GM12865 (cell line): ENCODE results near the gene NCK2.

Experiments
- DNase-seq: peaks from one replicate; pipeline ENCODE4 v3.0.0; 2010; ENCODE audit warnings: low read depth
- H3K4me3 ChIP-seq: 2 replicates; pipeline ENCODE4 v1.5.1; 2011; ENCODE audit warnings: mild to moderate bottlenecking, low read depth, low read length, control low read depth
- TF ChIP-seq, protein P1 (sequence below): IDR thresholded peaks from 2 replicates; pipeline ENCODE4 v1.5.1; 2011; ENCODE audit warnings: low read length, control low read depth, low read depth, inconsistent platforms; ENCODE audit not compliant: insufficient read depth; ENCODE audit errors: missing control alignments

NCK2 gene

DNA sequence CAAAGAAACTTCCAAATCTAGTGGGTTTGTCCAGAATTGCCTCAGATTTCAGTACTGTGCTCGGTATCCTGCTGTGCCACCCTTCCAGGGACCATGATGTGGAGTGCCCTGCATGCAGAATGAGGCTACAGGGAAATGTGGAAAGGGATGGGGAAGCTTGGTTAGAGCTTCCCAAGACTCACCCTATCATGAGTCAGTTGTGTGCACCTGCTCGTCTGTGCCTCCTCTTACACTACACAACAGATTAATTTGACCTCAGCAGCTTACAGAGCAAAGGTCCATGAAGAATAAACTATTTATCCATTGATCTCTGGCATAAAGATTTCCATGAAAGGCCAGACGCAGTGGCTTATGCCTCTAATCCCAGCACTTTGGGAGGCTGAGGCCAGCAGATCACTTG, 21.3 kb upstream of the NCK2 start:
- TF ChIP-seq, protein P1, sequence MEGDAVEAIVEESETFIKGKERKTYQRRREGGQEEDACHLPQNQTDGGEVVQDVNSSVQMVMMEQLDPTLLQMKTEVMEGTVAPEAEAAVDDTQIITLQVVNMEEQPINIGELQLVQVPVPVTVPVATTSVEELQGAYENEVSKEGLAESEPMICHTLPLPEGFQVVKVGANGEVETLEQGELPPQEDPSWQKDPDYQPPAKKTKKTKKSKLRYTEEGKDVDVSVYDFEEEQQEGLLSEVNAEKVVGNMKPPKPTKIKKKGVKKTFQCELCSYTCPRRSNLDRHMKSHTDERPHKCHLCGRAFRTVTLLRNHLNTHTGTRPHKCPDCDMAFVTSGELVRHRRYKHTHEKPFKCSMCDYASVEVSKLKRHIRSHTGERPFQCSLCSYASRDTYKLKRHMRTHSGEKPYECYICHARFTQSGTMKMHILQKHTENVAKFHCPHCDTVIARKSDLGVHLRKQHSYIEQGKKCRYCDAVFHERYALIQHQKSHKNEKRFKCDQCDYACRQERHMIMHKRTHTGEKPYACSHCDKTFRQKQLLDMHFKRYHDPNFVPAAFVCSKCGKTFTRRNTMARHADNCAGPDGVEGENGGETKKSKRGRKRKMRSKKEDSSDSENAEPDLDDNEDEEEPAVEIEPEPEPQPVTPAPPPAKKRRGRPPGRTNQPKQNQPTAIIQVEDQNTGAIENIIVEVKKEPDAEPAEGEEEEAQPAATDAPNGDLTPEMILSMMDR: no peak
- no peak for DNase-seq
- H3K4me3 ChIP-seq: no peak overlapping the region

DNA sequence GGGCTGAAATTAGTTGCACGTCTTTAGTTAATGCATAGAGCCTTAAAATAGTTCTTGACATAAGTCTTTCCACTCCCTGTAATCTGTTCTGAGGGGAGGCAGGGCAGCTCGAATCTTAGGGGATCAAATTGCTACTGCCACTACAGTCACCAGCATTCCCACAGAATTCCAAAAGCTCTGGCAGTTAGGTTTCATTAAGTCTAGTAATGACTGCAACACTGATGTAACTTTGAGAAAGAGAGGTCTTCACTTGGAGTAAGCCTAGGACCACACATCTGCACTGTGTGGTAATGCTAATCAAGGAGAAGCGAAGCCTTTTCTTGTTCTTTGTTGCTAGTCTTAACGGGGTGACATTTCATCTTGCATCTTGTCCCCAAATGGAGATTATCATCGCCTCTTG, 19.3 kb upstream of the NCK2 start:
- TF ChIP-seq, protein P1: no peak
- no peak overlapping the region for H3K4me3 ChIP-seq
- DNase-seq: no peak

DNA sequence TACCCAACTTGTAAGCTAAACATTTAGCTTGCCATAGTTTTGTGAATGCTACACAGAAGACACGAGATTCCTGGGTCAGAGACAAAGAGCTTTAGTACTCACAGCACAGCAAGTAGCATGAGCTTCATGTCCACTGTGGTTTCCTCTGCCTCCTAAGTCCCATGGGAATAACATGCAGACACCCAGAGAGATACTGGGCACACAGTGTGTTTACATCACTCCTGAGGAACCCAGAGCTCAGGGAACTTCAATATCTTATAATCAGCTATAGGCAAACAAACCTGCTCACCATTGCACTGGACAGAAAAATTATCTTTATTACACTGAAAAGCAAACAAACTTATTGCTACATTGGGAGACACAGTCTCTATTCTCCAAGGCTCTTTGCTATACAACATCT, 14.5 kb upstream of the NCK2 start:
- no peak for DNase-seq
- TF ChIP-seq, protein P1: no peak
- no peak overlapping the region for H3K4me3 ChIP-seq

DNA sequence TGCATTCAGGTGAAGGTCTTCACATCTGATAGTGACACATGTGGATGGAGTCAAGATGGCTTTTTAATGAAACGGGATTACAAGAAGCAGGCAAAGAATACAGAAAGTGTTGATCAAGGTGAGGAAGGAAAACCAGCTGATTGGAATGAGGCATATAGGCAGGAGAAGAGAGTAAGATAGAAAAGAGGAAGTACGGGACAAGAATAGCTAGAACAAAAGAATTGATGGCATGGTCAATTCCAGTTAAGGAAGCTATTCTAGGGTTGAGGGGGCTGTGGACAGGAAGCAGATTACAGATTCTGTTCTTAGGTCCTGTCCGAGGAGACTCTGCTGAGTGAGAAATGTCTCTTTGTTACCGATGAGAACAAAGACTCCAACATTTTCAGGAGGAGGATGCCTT, 13.2 kb upstream of the NCK2 start:
- DNase-seq: no peak
- TF ChIP-seq, protein P1: no peak
- H3K4me3 ChIP-seq: no peak overlapping the region

DNA sequence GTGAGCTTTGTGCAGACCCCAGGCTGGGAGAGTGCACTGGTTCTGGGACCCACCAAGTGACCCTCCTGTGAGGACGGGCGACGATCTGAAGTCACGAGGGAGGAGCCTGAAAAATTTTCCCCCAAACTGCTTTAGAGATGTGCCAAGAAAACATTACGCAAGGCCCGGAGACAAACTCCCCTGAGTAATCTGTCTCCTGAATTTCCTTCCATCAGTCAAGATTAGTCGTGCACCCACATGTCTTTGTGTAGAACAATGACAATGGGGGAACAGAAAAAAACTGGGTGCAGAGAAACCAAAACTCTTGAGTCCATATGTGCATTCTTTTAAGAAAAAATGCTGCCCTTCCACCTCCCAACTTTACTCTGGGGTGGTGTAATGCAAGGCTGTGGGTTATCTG, 12.6 kb upstream of the NCK2 start:
- TF ChIP-seq, protein P1: no peak
- no peak overlapping the region for H3K4me3 ChIP-seq
- DNase-seq: no peak

DNA sequence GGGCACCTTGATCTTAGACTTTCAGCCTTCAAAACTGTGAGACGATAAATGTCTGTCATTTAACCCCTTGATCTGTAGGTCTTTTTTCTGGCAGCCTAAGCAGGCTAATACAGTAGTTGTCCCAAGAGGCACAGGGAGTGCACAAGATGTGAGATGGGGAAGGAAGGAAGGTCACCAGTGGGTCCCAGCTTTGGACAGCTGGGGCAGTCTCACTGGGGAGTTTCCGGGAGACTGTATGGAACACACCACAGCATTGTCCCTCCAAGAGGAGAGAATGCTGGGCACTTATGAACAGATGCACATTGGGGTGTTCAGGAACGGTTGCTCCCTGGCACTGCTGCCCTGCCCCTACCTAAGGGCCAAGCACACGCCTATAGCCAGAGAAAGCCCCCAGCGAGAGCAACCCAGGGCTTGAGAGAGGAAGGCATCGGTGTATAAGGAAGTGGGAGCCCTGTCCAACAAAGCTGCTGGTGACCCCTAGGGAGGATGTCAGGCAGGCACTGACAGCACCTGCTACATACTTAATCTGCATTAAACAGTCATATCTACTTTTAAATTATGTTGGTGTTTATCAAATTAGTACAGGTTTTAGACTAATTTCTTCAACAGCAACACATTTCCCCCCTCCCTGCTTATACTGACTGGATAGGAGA, 11.6 kb upstream of the NCK2 start:
- H3K4me3 ChIP-seq: no peak overlapping the region
- no peak for DNase-seq
- TF ChIP-seq, protein P1: no peak

DNA sequence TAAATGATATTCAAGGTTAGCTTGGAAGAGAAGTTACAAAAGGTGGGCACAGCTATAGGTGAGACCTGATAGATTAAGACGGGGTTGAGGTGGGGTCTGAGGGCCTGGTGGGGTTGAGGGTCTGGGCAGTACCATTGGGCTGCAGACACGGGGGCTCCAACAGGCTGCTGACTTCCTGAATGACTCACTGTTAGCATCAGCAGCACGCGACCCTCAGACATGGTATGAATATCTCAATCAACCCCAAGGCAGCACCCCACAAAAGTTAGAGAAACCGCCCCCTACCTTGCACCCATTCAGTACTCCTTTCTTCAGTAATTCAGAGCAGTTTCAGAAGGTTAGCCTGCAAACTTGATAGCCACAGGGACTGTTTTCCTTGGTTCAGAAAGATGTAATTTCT, 10.8 kb upstream of the NCK2 start:
- no peak overlapping the region for H3K4me3 ChIP-seq
- no peak for DNase-seq
- TF ChIP-seq, protein P1: no peak
